ENCODE data around the gene MDM1. TPM values are rescaled to one million over a fixed set of nuclear protein-coding genes. Genes with fewer than 3 reads are reported as not detected.

MDM1 gene
- total and polyA plus RNA-seq, 2 of the 13 experiments (the other 11 are each of a cell fraction or from before 2014, with no cell fraction given): 4.6 to 15.2 TPM

DNA sequence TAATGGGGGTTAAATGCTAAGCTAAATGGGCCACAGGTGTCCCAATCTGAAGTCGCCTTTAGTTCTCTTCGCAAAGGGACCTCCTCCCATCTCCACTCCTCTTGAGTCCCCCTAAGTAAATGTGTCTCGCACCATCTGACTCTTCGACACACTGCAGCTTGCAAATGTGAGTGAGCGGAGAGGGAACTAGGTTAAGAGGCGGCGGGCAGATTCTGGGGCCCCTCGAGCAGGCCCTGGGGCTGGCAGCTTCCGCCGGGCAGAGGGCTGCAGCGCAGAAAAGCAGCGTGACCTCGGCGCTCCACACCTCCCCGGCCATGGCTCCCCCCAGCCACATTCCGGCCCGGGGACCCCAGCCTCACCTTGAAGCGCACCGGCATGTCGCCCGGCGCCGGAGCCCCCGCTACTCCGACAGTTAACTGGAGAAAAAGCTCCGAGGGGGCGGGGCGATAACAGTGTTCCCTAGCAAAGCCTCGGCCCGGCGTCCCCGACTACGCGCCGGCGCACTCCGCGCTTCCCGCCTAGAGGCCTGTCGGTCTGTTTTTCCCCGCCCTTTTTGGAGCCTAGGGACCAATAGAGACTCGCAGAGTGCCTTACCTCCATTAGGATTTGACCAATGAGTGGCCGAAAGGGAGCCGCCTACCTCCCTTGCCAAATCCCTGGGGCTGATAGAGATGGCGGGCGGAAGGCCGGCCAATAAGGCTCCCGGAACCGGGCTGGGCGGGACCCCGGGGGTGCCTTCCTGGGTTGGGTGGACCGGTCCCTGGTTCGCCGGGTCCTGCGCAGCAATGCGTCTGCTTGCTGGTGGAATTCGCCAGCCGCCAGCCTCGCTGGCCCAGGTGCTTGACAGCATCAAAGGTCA, at the start of gene MDM1 (continued):
- TF ChIP-seq, protein P1, sequence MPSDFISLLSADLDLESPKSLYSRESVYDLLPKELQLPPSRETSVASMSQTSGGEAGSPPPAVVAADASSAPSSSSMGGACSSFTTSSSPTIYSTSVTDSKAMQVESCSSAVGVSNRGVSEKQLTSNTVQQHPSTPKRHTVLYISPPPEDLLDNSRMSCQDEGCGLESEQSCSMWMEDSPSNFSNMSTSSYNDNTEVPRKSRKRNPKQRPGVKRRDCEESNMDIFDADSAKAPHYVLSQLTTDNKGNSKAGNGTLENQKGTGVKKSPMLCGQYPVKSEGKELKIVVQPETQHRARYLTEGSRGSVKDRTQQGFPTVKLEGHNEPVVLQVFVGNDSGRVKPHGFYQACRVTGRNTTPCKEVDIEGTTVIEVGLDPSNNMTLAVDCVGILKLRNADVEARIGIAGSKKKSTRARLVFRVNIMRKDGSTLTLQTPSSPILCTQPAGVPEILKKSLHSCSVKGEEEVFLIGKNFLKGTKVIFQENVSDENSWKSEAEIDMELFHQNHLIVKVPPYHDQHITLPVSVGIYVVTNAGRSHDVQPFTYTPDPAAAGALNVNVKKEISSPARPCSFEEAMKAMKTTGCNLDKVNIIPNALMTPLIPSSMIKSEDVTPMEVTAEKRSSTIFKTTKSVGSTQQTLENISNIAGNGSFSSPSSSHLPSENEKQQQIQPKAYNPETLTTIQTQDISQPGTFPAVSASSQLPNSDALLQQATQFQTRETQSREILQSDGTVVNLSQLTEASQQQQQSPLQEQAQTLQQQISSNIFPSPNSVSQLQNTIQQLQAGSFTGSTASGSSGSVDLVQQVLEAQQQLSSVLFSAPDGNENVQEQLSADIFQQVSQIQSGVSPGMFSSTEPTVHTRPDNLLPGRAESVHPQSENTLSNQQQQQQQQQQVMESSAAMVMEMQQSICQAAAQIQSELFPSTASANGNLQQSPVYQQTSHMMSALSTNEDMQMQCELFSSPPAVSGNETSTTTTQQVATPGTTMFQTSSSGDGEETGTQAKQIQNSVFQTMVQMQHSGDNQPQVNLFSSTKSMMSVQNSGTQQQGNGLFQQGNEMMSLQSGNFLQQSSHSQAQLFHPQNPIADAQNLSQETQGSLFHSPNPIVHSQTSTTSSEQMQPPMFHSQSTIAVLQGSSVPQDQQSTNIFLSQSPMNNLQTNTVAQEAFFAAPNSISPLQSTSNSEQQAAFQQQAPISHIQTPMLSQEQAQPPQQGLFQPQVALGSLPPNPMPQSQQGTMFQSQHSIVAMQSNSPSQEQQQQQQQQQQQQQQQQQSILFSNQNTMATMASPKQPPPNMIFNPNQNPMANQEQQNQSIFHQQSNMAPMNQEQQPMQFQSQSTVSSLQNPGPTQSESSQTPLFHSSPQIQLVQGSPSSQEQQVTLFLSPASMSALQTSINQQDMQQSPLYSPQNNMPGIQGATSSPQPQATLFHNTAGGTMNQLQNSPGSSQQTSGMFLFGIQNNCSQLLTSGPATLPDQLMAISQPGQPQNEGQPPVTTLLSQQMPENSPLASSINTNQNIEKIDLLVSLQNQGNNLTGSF (CRISPR knock-in tag; IDR thresholded peaks at IDR 0.05): no peak
- TF ChIP-seq GTF2F1 (IDR thresholded peaks at IDR 0.05; ENCODE audit: low read length): no peak
- no peak for TF ChIP-seq NFRKB (IDR thresholded peaks at IDR 0.05)
- TF ChIP-seq MXD4 (CRISPR knock-in tag; IDR thresholded peaks at IDR 0.05): no peak; the same call in 1 of the 2 replicates
- TF ChIP-seq TSC22D2 (CRISPR knock-in tag; IDR thresholded peaks at IDR 0.05; ENCODE audit: borderline replicate concordance): no peak
- TF ChIP-seq TBX2 (CRISPR knock-in tag; IDR thresholded peaks at IDR 0.05; ENCODE audit: borderline replicate concordance): peak; percentile 45; the same call in 1 of the 2 replicates
- TF ChIP-seq ZNF501 (CRISPR knock-in tag; IDR thresholded peaks at IDR 0.05): no peak; the same call in 1 of the 2 replicates
- no peak for TF ChIP-seq ZNF614 (CRISPR knock-in tag; IDR thresholded peaks at IDR 0.05; ENCODE audit: borderline replicate concordance)
- TF ChIP-seq NCOR1 (IDR thresholded peaks at IDR 0.05; ENCODE audit: borderline replicate concordance, low read length): no peak
- no peak for TF ChIP-seq ZNF296 (CRISPR knock-in tag; conservative IDR thresholded peaks at IDR 0.05)
- TF ChIP-seq, protein P2, sequence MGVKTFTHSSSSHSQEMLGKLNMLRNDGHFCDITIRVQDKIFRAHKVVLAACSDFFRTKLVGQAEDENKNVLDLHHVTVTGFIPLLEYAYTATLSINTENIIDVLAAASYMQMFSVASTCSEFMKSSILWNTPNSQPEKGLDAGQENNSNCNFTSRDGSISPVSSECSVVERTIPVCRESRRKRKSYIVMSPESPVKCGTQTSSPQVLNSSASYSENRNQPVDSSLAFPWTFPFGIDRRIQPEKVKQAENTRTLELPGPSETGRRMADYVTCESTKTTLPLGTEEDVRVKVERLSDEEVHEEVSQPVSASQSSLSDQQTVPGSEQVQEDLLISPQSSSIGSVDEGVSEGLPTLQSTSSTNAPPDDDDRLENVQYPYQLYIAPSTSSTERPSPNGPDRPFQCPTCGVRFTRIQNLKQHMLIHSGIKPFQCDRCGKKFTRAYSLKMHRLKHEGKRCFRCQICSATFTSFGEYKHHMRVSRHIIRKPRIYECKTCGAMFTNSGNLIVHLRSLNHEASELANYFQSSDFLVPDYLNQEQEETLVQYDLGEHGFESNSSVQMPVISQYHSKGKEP (CRISPR knock-in tag; IDR thresholded peaks at IDR 0.05): no peak
- TF ChIP-seq ZNF343 (CRISPR knock-in tag; IDR thresholded peaks at IDR 0.05): no peak
- TF ChIP-seq SMC3 (IDR thresholded peaks at IDR 0.05; ENCODE audit: low read length): no peak
- no peak for TF ChIP-seq ARHGAP35 (CRISPR knock-in tag; IDR thresholded peaks at IDR 0.05; ENCODE audit: borderline replicate concordance)
- peak; percentile 17; the same call in 1 of the 2 replicates for TF ChIP-seq RFX1 (IDR thresholded peaks at IDR 0.05)
- TF ChIP-seq ZSCAN30 (CRISPR knock-in tag; IDR thresholded peaks at IDR 0.05): no peak
- TF ChIP-seq HDAC2 (CRISPR knock-in tag; IDR thresholded peaks at IDR 0.05): no peak
- no peak for TF ChIP-seq MAF1 (CRISPR knock-in tag; IDR thresholded peaks at IDR 0.05; ENCODE audit: borderline replicate concordance)
- no peak for TF ChIP-seq ZNF652 (CRISPR knock-in tag; IDR thresholded peaks at IDR 0.05; ENCODE audit: borderline replicate concordance, low read depth)
- TF ChIP-seq ZNF3 (CRISPR knock-in tag; IDR thresholded peaks at IDR 0.05): no peak
- TF ChIP-seq ZNF282 (IDR thresholded peaks at IDR 0.05; ENCODE audit: partially characterized antibody): no peak
- TF ChIP-seq, protein P3, sequence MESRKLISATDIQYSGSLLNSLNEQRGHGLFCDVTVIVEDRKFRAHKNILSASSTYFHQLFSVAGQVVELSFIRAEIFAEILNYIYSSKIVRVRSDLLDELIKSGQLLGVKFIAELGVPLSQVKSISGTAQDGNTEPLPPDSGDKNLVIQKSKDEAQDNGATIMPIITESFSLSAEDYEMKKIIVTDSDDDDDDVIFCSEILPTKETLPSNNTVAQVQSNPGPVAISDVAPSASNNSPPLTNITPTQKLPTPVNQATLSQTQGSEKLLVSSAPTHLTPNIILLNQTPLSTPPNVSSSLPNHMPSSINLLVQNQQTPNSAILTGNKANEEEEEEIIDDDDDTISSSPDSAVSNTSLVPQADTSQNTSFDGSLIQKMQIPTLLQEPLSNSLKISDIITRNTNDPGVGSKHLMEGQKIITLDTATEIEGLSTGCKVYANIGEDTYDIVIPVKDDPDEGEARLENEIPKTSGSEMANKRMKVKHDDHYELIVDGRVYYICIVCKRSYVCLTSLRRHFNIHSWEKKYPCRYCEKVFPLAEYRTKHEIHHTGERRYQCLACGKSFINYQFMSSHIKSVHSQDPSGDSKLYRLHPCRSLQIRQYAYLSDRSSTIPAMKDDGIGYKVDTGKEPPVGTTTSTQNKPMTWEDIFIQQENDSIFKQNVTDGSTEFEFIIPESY (CRISPR knock-in tag; IDR thresholded peaks at IDR 0.05): no peak
- no peak for TF ChIP-seq ZNF883 (CRISPR knock-in tag; IDR thresholded peaks at IDR 0.05; ENCODE audit: not compliant biosample characterization)
